Stimulated activated CD8-positive, alpha-beta memory T cell treated with anti-CD3 and anti-CD28 coated beads, Interleukin-2, amount 100 ng/mL, for 1 hour (primary cell): Measurements from ENCODE around the gene TAGAP.
"Not testable (repeated sequence)": the region's sequence is repeated elsewhere in the genome, so short reads cannot be mapped to it uniquely, and the experiment has no call there.

ENCODE experiments used
- DNase-seq, 2 donors: peaks; one replicate each; pipeline ENCODE4 v3.0.0-alpha.2; 2020; ENCODE audit warnings: low read depth in 2 of 2

The TAGAP gene

GRCh38 chr6:159012201-159012600, 32.6 kb downstream of the TAGAP start:
- no peak for DNase-seq

GRCh38 chr6:159010037-159010612, 34.7 kb downstream of the TAGAP start:
- DNase-seq, result not testable (repeated sequence)

GRCh38 chr6:159008656-159009288, 36.0 kb downstream of the TAGAP start:
- DNase-seq, result no peak

GRCh38 chr6:159007510-159007909, 37.3 kb downstream of the TAGAP start:
- no peak for DNase-seq

- no peak for DNase-seq
These were observed 39.4 kb downstream of the TAGAP start for GRCh38 chr6:159005436-159005835.

- DNase-seq, result no peak
These were observed 40.2 kb downstream of the TAGAP start for GRCh38 chr6:159004592-159004991.

GRCh38 chr6:159002432-159003155, 42.2 kb downstream of the TAGAP start:
- no peak for DNase-seq

- DNase-seq, result peak; percentile 69 to 81
These were observed 45.0 kb downstream of the TAGAP start, which contains the start of gene RSPH3 for GRCh38 chr6:158999666-159000403. Gene RSPH3, minus strand, starts transcription at chr6:159000202. Its CDS starts 652 bp downstream, at chr6:158999550.

- no peak for DNase-seq
These were observed 45.6 kb downstream of the TAGAP start for GRCh38 chr6:158999154-158999665.

GRCh38 chr6:158996856-158997255, 47.9 kb downstream of the TAGAP start:
- no peak for DNase-seq

GRCh38 chr6:158993639-158994038, 51.2 kb downstream of the TAGAP start:
- no peak for DNase-seq

- DNase-seq, result no peak
These were observed 53.6 kb downstream of the TAGAP start for GRCh38 chr6:158991017-158991723.

GRCh38 chr6:158989711-158990110, 55.1 kb downstream of the TAGAP start:
- DNase-seq, result not testable (repeated sequence)

- no peak for DNase-seq
These were observed 56.3 kb downstream of the TAGAP start for GRCh38 chr6:158988477-158988876.

GRCh38 chr6:158987657-158988056, 57.1 kb downstream of the TAGAP start:
- no peak for DNase-seq
